Measurements from ENCODE around the gene AGPS. TPM values are rescaled to one million over a fixed set of nuclear protein-coding genes. Genes with fewer than 3 reads are reported as not detected.
"Not testable (repeated sequence)": the region's sequence is repeated elsewhere in the genome, so short reads cannot be mapped to it uniquely, and the experiment has no call there.

The AGPS gene
- total RNA-seq, 1 donor from 2014 or later, result 53.9 TPM

DNA sequence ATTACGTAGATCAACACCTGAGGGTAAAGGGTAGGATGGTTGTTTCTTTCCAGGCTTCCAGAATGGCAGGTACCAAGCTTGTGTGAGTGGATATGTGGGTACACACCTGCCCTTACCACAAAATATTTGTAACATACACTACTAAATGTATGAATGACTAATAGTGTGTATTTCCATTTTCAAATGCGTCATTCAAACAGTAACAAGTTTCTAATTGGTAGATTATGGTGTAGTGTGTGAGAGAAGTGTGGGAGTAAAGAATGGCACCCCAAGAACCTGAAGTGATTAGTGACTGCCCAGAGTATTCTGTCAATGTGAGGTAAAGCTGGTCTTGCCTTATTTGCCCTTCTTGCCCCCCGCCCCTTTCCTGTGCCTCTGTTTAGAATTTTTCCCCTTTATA is 21.1 kb downstream of the AGPS start:
- DNase-seq (ENCODE audit: extremely low read depth, low read depth, low spot score), result no peak

DNA sequence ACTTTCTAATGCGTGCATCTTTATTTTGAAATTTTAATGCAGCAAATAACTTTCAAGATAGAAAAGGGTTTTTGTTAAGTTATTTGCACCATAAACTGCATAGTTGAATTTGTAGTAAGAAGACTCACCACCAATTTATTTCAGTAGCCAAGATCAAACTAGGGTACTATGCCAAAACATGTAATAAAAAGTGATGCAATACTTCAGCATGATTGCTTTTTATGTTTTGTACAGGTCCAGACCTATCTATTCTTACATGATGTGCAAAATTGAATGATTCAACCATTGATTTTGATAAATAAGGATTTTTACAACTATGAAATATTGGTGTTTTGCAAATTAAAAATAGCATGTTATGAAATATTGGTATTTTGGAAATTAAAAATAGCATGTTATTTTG is 26.7 kb downstream of the AGPS start:
- DNase-seq (ENCODE audit: extremely low read depth, low read depth, low spot score), result no peak

- DNase-seq (ENCODE audit: extremely low read depth, low read depth, low spot score), result no peak
Observed at GRCh38 chr2:177422271-177422670, 29.7 kb downstream of the AGPS start.

GRCh38 chr2:177424120-177424519 is 31.5 kb downstream of the AGPS start:
- not testable (repeated sequence) for DNase-seq (ENCODE audit: extremely low read depth, low read depth, low spot score)

DNA sequence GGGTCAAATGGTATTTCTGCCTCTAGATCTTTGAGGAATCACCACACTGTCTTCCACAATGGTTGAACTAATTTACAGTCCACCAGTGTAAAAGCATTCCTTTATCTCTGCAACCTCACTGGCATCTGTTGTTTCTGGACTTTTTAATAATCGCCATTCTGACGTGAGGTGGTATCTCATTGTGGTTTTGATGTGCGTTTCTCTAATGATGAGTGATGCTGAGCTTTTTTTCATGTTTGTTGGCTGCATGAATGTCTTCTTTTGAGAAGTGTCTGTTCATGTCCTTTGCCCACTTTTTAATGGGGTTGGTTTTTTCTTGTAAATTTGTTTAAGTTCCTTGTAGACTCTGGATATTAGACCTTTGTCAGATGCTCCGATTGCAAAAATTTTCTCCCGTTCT is 32.0 kb downstream of the AGPS start:
- DNase-seq (ENCODE audit: extremely low read depth, low read depth, low spot score), result not testable (repeated sequence)

GRCh38 chr2:177427316-177427715 is 34.7 kb downstream of the AGPS start:
- no peak for DNase-seq (ENCODE audit: extremely low read depth, low read depth, low spot score)

DNA sequence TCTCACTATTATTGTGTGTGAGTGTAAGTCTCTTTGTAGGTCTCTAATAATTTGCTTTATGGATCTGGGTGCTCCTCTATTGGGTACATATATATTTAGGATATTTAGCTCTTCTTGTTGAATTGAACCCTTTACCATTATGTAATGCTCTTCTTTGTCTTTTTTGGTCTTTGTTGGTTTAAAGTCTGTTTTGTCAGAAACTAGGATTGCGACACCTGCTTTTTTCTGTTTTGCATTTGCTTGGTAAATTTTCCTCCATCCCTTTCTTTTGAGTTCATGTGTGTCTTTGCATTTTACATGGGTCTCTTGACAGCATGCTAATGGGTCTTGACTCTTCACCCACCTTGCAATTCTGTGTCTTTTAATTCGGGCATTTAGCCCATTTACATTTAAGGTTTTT is 35.4 kb downstream of the AGPS start:
- not testable (repeated sequence) for DNase-seq (ENCODE audit: extremely low read depth, low read depth, low spot score)

DNA sequence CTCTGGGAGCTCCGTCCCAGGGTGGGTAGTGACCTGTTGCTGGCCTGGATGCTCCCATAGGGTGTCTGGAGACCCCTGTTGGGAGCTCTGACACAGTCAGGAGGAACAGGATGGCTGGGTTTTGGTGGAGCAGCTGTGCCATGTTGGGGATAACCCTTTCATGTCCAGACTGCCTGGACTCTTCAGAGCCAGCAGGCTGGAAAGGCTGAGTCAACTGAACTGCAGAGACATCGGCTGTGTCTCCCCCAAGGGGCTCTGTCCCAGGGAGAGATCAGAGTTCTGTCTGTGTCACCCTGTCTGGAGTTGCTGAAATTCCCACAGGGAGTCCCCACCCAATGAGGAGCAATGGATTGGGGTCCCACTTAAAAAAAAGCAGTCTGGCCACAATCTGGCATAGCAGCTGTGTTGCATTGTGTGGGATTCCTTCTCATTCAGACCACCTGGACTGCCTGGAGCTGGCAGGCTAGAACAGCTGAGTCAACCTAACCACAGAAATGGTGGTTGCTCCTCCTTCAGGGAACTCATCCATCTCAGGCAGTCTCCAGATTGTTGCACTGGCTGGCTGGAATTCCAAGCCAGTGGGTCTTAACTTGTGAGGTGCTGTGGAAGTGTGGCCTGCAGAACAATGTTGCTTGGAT is 37.2 kb downstream of the AGPS start:
- no peak for DNase-seq (ENCODE audit: extremely low read depth, low read depth, low spot score)

DNA sequence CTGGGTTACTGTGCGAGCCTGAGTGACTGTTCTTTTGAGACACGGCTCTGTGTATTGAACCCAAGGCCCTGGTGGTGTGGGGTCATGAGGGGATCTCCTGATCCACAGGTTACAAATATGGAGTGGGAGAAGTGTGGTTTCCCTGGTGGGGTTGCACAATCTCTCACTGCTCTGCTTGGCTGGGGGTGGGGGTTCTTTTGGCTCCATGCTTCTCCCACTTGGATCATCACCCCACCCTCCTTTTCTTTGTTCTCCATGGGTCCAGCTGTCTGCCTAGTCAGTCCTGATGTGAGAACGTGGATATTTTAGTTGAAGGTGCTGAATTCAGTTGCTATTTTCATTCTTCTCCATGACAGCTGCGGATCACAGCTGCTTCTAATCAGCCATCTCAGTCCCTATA is 37.8 kb downstream of the AGPS start:
- DNase-seq (ENCODE audit: extremely low read depth, low read depth, low spot score), result no peak

- not testable (repeated sequence) for DNase-seq (ENCODE audit: extremely low read depth, low read depth, low spot score)
Observed at GRCh38 chr2:177431111-177431725, 38.6 kb downstream of the AGPS start.

- DNase-seq (ENCODE audit: extremely low read depth, low read depth, low spot score), result no peak
Observed at GRCh38 chr2:177432703-177433102, 40.1 kb downstream of the AGPS start.

GRCh38 chr2:177433402-177433801 is 40.8 kb downstream of the AGPS start:
- DNase-seq (ENCODE audit: extremely low read depth, low read depth, low spot score), result no peak

DNA sequence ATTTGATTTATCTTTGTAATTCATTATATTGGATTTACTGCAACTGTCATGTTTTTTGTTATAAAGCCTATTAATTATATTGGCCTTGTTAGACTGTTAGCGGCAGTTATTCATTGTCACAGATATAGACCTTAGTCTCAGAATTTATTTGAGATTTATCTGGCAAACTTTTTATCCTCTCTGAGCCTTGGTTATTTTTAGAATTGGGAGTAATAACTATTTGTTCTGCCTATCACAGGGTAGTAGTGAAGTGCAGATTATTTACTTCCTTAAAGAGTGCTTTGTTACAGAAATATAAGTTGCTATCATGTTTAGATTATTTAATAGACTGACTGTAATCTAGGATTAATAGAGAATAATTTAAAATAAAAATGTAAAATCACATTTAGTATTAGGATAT is 41.9 kb downstream of the AGPS start:
- DNase-seq (ENCODE audit: extremely low read depth, low read depth, low spot score), result no peak

DNA sequence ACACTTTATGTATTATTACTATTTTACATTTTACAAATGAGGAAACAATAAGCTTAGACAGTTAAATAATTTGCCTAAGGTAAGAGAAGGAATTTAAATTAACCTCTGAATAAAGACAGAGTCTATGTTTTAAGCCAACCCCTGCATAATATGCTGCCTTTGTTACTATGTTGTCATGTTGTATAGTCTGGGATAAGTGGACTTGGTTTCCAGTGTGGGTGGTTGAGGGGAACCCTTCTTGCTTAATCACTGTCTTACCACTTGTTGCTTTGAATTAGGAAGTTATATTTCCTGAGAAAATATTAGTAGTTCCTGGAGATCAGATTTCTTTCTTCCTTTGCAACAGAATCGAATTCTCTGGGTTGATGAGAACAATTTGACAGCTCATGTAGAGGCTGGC is 52.6 kb downstream of the AGPS start:
- no peak for DNase-seq (ENCODE audit: extremely low read depth, low read depth, low spot score)

DNA sequence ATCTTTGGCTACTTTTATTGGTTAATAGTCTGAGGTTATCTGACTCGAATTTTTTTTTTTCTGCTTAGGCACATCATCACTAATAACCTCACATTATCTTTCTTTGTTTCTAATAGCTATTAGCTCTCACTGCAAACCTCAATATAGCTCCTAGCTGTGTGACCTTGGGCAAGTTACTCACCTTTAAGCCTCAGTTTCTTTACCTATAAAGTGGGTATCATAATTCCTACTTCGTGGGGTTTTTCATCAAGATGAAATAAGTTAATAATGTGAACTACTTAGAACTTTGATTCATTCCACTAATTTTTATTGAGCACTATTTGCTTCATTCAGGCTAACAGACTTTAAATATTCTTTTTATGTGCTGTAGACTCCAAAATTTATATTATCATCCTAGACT is 55.5 kb downstream of the AGPS start:
- DNase-seq (ENCODE audit: extremely low read depth, low read depth, low spot score), result no peak

DNA sequence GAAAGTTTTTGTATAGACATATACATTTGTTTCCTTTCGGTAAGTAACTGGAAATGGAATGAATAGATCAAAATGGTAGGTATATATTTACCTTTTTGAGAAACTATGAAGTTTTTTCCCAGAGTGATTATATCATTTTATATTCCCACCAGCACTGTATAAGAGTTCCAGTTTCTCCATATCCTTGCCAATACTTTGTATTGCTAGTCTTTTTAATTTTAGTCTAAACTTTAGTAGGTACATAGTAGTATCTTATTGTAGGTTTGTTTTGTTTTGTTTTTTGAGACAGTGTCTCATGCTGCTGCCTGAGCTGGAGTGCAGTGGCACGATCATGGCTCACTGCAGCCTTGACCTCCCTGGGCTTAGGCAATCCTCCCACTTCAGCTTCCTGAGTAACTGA is 56.6 kb downstream of the AGPS start:
- no peak for DNase-seq (ENCODE audit: extremely low read depth, low read depth, low spot score)

DNA sequence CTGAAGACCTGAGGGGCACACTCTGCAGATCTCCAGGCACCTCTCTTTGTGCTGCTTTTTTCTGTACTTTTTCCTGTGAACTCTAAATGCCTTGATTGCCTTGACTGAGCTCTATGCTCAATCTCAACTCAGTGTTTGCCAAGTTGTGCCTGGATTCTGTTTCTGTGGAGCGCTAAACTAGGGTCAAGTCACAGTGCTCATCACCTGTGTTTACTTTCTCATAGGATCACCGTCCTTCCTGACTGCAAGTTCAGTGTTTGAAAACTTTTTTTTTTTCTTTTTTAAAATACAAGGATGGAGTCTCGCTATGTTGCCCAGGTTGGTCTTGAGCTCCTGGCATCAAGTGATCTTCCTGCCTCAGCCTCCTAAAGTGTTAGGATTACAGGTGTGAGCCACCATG is 62.6 kb downstream of the AGPS start:
- no peak for DNase-seq (ENCODE audit: extremely low read depth, low read depth, low spot score)

- DNase-seq (ENCODE audit: extremely low read depth, low read depth, low spot score), result not testable (repeated sequence)
Observed at GRCh38 chr2:177459756-177460155, 67.2 kb downstream of the AGPS start.

- no peak for DNase-seq (ENCODE audit: extremely low read depth, low read depth, low spot score)
Observed at GRCh38 chr2:177460973-177461585, 68.5 kb downstream of the AGPS start.

- no peak for DNase-seq (ENCODE audit: extremely low read depth, low read depth, low spot score)
Observed at GRCh38 chr2:177464549-177464948, 72.0 kb downstream of the AGPS start.

GRCh38 chr2:177465400-177466138 is 73.0 kb downstream of the AGPS start:
- no peak for DNase-seq (ENCODE audit: extremely low read depth, low read depth, low spot score)
